ENCODE measurements around the gene C1orf210.

C1orf210 gene

DNA sequence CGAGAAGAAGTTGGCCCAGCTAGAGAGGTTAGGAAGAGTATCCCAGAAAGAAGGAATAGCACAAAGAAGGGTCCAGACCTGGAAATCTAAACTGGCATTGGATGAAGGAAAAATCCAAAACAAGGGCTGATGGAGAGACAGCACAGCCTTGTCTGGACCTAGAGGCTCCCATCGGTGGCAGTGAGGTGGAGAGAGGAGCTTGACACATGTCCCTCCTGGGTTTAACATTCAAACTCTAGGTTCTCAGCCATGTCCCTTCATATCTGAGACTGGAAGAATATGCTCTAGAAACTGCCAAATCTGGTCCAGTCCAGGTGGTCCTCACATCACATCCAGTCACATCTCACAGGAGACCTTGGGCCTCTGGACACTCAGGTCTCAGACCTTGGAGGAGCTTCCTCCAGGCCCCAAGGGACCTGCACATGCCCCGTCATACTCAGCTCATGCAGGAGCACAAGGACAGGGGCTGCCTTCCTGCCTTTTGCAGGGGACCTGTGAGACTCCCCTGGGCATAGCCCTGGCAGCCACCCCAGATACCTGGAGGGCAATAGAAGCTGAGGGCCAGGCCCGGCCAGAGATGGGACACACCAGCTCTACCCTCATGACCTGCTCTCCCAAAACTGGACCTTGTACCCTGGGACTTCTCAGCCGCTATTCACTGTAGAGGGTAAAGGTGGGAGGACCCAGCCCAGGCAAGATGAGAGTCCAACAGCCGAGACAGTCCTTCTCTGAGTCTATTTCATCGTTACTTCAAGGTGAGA is 8.1 kb downstream of the C1orf210 start:
- no peaks in the 10 kb centered on the region for H3K4me1 ChIP-seq (ENCODE audit: insufficient read depth, low read length)
- H3K36me3 ChIP-seq (ENCODE audit: insufficient read depth, low read length) = no peaks in the 10 kb centered on the region
- H3K27ac ChIP-seq (ENCODE audit: low read depth, low read length) = no peak overlapping the region
- H3K9ac ChIP-seq (ENCODE audit: low read length) = no peak overlapping the region
- H3K9me3 ChIP-seq (ENCODE audit: low read length) = no peaks in the 10 kb centered on the region
- no peak overlapping the region for H3K4me3 ChIP-seq (ENCODE audit: low read depth in 1 of 2, low read length in 2 of 2)
- no peaks in the 10 kb centered on the region for H3K27me3 ChIP-seq (ENCODE audit: control insufficient read depth in 1 of 2, insufficient read depth in 2 of 2, low read length in 2 of 2)

DNA sequence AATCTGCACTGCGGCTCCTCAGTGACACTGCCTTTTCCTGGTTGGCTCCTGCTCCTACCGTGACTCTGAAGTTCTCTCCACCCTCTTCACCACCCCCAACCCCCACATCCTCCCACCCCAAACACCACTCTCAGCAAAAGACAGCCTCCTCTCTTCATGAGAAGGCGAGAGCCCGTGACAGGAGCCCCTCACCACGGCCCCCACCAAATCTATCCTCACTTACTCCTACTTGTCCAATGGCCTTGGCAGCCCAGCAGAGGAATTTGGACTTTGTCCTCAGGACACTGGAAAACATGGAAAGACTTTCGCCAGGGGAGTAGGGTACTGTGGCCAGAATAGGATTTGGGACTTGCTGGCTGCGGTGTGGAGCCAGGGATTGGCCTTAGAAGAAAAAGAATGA is 8.7 kb downstream of the C1orf210 start:
- H3K4me1 ChIP-seq (ENCODE audit: insufficient read depth, low read length) = no peaks in the 10 kb centered on the region
- H3K9me3 ChIP-seq (ENCODE audit: low read length) = no peaks in the 10 kb centered on the region
- H3K4me3 ChIP-seq (ENCODE audit: low read depth in 1 of 2, low read length in 2 of 2) = no peak overlapping the region
- H3K36me3 ChIP-seq (ENCODE audit: insufficient read depth, low read length) = no peaks in the 10 kb centered on the region
- H3K9ac ChIP-seq (ENCODE audit: low read length) = no peak overlapping the region
- H3K27me3 ChIP-seq (ENCODE audit: control insufficient read depth in 1 of 2, insufficient read depth in 2 of 2, low read length in 2 of 2) = no peaks in the 10 kb centered on the region
- no peak overlapping the region for H3K27ac ChIP-seq (ENCODE audit: low read depth, low read length)

DNA sequence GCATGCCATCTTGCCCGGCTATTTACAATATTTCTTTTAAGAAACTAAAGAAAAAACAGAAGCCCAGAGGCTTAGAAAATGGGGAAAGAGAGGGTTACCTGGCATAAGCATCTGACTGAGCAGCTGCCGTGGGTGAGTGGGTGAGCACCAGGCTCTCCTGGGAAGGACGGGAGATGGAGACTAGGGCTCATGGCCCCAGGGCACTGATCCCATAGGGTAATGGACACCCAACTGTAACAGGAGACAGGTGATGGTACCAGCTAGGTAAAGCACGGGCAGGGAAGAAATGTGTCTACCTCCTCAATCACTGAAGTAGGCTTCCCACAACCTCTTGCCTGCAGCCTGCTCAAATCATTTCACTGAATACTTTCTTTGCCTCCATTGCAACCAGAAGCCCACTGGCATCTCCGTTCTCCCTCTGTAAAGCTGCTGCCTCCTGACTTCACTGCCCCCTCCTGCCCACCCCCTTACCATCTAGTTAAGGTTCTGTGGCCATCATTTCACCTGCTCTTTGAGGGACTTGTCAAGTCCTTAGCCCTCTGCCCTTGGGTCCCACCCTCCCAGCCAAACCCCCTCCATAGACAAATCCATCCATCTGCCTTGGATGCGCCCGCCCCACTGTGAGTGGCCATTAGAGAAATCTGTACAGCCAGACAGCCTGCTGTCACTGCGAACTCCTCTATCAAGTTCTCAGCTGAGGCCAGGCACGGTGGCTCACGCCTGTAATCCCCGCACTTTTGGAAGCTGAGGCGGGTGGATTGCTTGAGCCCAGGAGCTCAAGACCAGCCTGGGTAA is 9.4 kb downstream of the C1orf210 start:
- no peaks in the 10 kb centered on the region for H3K4me1 ChIP-seq (ENCODE audit: insufficient read depth, low read length)
- H3K27me3 ChIP-seq (ENCODE audit: control insufficient read depth in 1 of 2, insufficient read depth in 2 of 2, low read length in 2 of 2) = peaks cover under 1 to 1% of the 10 kb centered on the region in 2 donors
- H3K4me3 ChIP-seq (ENCODE audit: low read depth in 1 of 2, low read length in 2 of 2) = no peak overlapping the region
- H3K27ac ChIP-seq (ENCODE audit: low read depth, low read length) = no peak overlapping the region
- H3K36me3 ChIP-seq (ENCODE audit: insufficient read depth, low read length) = no peaks in the 10 kb centered on the region
- H3K9me3 ChIP-seq (ENCODE audit: low read length) = no peaks in the 10 kb centered on the region
- H3K9ac ChIP-seq (ENCODE audit: low read length) = no peak overlapping the region

DNA sequence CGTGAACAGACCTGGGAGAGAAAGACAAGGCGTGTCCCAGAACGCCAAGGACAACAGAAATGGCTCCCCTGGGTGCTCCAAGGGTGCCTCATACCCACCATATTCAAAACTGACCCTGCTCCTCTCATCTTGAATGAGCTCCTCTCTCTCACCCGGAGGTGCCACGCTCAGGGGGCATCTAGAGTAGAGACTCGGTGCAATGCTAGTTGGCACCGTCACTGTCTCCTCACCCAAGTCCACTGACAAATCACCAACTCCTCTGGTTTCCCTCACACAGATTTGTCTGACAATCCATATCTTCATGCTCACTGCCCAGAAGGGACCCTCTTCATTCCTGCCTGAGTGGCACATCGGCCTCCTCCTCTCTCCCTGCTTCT is 10.6 kb downstream of the C1orf210 start:
- no peak overlapping the region for H3K27ac ChIP-seq (ENCODE audit: low read depth, low read length)
- peaks cover 4 to 9% of the 10 kb centered on the region in 2 donors for H3K27me3 ChIP-seq (ENCODE audit: control insufficient read depth in 1 of 2, insufficient read depth in 2 of 2, low read length in 2 of 2)
- H3K9me3 ChIP-seq (ENCODE audit: low read length) = no peaks in the 10 kb centered on the region
- H3K9ac ChIP-seq (ENCODE audit: low read length) = no peak overlapping the region
- no peak overlapping the region for H3K4me3 ChIP-seq (ENCODE audit: low read depth in 1 of 2, low read length in 2 of 2)
- H3K36me3 ChIP-seq (ENCODE audit: insufficient read depth, low read length) = no peaks in the 10 kb centered on the region
- no peaks in the 10 kb centered on the region for H3K4me1 ChIP-seq (ENCODE audit: insufficient read depth, low read length)

DNA sequence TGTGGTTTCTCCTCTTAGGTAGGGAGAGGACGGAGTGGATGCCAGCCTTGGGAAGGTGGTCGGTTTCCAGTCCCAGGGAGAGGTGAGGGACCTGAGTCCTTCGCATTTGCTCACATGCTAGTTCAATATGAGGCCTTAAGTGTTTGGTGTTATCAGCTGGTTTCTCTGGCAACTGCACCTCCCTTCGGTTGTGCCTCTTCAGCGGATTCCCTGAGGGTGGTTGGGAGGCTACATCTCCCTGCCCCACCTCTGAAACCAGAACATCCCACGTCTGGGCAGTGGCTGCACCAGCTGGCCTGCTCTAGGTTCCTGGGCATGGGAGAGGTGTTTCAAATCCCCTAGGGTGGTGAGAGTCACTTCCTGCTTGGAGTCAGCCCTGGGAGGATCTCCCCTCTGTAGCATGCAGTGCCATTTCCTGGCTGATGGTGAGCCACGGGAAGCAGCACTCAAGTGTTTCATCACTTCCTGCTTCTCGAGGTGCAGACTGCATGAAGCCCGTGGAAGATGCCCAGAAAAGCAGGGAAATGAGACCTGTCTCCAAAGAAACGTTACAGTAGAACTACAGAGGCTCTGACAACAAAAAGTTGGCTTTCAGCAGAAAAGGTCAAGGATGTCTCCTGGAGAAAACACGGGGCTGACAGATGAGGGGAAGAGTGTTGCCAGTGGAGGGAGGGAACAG is 11.1 kb downstream of the C1orf210 start:
- H3K9ac ChIP-seq (ENCODE audit: low read length) = no peak overlapping the region
- no peaks in the 10 kb centered on the region for H3K9me3 ChIP-seq (ENCODE audit: low read length)
- H3K4me3 ChIP-seq (ENCODE audit: low read depth in 1 of 2, low read length in 2 of 2) = no peak overlapping the region
- no peaks in the 10 kb centered on the region for H3K36me3 ChIP-seq (ENCODE audit: insufficient read depth, low read length)
- H3K4me1 ChIP-seq (ENCODE audit: insufficient read depth, low read length) = no peaks in the 10 kb centered on the region
- H3K27me3 ChIP-seq (ENCODE audit: control insufficient read depth in 1 of 2, insufficient read depth in 2 of 2, low read length in 2 of 2) = peaks cover 4 to 12% of the 10 kb centered on the region in 2 donors
- H3K27ac ChIP-seq (ENCODE audit: low read depth, low read length) = no peak overlapping the region

- Histone ChIP-seq H3K27me3 (ENCODE audit: control insufficient read depth in 1 of 2, insufficient read depth in 2 of 2, low read length in 2 of 2) (peaks cover 4 to 14% of the 10 kb centered on the region in 2 donors), H3K9me3 (ENCODE audit: low read length) (no peaks in the 10 kb centered on the region), H3K4me1 (ENCODE audit: insufficient read depth, low read length) (no peaks in the 10 kb centered on the region), H3K36me3 (ENCODE audit: insufficient read depth, low read length) (no peaks in the 10 kb centered on the region), H3K9ac (ENCODE audit: low read length) (no peak overlapping the region), H3K4me3 (ENCODE audit: low read depth in 1 of 2, low read length in 2 of 2) (no peak overlapping the region), H3K27ac (ENCODE audit: low read depth, low read length) (no peak overlapping the region)
Measured at GRCh38 chr1:43273708-43274107, 11.7 kb downstream of the C1orf210 start.

- Histone ChIP-seq H3K4me3 (ENCODE audit: low read depth in 1 of 2, low read length in 2 of 2) (no peak overlapping the region), H3K36me3 (ENCODE audit: insufficient read depth, low read length) (no peaks in the 10 kb centered on the region), H3K27ac (ENCODE audit: low read depth, low read length) (no peak overlapping the region), H3K4me1 (ENCODE audit: insufficient read depth, low read length) (no peaks in the 10 kb centered on the region), H3K27me3 (ENCODE audit: control insufficient read depth in 1 of 2, insufficient read depth in 2 of 2, low read length in 2 of 2) (peaks cover 4 to 14% of the 10 kb centered on the region in 2 donors), H3K9me3 (ENCODE audit: low read length) (no peaks in the 10 kb centered on the region), H3K9ac (ENCODE audit: low read length) (no peak overlapping the region)
Measured at GRCh38 chr1:43272576-43273571, 12.5 kb downstream of the C1orf210 start.

GRCh38 chr1:43272161-43272560 is 13.2 kb downstream of the C1orf210 start:
- Histone ChIP-seq H3K4me3 (ENCODE audit: low read depth in 1 of 2, low read length in 2 of 2) (no peak overlapping the region), H3K9me3 (ENCODE audit: low read length) (no peaks in the 10 kb centered on the region), H3K4me1 (ENCODE audit: insufficient read depth, low read length) (no peaks in the 10 kb centered on the region), H3K36me3 (ENCODE audit: insufficient read depth, low read length) (no peaks in the 10 kb centered on the region), H3K27ac (ENCODE audit: low read depth, low read length) (no peak overlapping the region), H3K27me3 (ENCODE audit: control insufficient read depth in 1 of 2, insufficient read depth in 2 of 2, low read length in 2 of 2) (peaks cover 4 to 14% of the 10 kb centered on the region in 2 donors), H3K9ac (ENCODE audit: low read length) (no peak overlapping the region)

DNA sequence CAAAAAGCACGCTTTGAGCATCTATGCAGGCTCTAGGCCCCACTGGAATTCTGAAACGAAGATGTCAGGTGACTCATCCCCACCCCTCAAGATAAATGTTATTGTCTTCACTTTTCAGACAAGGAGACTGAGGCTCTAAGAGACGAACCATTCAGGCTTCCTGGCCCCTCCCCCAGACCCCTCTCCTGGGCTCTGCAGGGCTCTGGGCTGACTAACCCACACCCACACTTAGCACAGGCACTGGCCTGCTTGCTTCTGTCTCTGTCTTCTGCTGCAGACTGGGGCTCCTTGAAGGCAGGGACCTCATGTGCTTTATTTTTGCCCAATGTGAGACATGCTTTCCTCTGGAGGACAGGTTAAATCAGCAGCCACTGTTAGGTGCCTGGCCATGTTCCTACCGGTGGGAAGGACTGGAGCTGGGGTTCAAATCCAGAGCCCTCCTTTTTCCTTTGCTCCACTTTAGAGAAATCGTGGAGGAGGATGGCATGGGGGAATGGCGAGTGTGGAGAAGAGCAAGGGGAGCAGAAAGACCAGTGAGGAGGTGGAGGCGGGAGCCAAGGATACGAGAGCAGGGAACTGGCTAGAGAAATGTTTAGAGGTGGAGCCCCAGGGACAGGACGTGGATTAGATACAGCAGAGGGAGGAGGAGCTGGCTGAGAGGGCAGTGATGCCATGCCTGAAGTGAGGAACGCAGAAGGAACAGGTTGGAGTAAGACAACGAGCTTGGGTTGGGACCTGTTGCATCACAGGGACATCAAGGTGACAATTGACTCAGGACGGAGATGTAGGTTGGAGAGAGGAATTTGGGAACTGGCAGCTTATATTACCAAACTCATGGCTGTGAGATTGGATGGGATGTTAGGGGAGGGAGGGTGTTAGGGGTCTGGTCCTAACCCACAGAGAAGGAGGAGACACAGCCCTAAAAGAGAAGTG is 13.9 kb downstream of the C1orf210 start:
- H3K27me3 ChIP-seq (ENCODE audit: control insufficient read depth in 1 of 2, insufficient read depth in 2 of 2, low read length in 2 of 2) = peaks cover 4 to 14% of the 10 kb centered on the region in 2 donors
- no peaks in the 10 kb centered on the region for H3K4me1 ChIP-seq (ENCODE audit: insufficient read depth, low read length)
- no peak overlapping the region for H3K4me3 ChIP-seq (ENCODE audit: low read depth in 1 of 2, low read length in 2 of 2)
- H3K9me3 ChIP-seq (ENCODE audit: low read length) = no peaks in the 10 kb centered on the region
- H3K36me3 ChIP-seq (ENCODE audit: insufficient read depth, low read length) = no peaks in the 10 kb centered on the region
- H3K9ac ChIP-seq (ENCODE audit: low read length) = no peak overlapping the region
- H3K27ac ChIP-seq (ENCODE audit: low read depth, low read length) = no peak overlapping the region

DNA sequence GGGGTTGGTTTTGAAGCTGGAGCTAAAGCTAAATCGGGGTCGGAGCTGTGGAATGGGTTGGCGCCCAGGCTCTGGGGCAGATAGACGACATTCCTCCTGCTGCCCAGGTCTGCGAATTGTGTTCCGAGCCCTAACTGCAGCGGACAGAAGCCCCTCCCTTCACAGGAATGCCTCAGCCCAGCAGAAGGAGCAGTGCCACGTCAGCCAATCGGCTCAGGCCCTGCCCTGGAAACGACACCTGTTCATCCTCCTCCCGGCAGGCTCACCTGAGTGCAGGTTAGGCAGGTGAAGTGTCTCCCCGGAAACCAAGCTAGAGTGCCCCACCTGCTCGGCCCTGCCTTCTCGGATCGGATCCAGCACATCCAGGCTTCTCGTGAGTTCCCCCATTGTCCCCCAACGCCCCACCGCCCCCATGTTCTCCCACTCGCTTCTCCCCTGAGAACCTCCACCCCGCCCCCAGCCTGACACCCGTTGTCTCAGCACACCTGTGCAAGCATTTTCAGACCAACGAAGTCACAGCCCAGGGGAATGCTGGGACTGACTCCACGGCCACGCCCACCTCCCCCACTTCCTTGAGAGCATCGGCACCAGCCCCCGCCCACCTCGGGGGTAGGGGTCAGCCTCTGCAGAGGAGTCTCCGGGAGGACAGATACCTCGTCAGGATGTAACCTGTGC is 14.8 kb downstream of the C1orf210 start:
- no peak overlapping the region for H3K27ac ChIP-seq (ENCODE audit: low read depth, low read length)
- H3K36me3 ChIP-seq (ENCODE audit: insufficient read depth, low read length) = no peaks in the 10 kb centered on the region
- no peak overlapping the region for H3K9ac ChIP-seq (ENCODE audit: low read length)
- H3K4me3 ChIP-seq (ENCODE audit: low read depth in 1 of 2, low read length in 2 of 2) = no peak overlapping the region
- no peaks in the 10 kb centered on the region for H3K9me3 ChIP-seq (ENCODE audit: low read length)
- H3K27me3 ChIP-seq (ENCODE audit: control insufficient read depth in 1 of 2, insufficient read depth in 2 of 2, low read length in 2 of 2) = peaks cover 4 to 14% of the 10 kb centered on the region in 2 donors
- no peaks in the 10 kb centered on the region for H3K4me1 ChIP-seq (ENCODE audit: insufficient read depth, low read length)
